ENCODE results near the gene CIB1. TPM values are rescaled to one million over a fixed set of nuclear protein-coding genes. Genes with fewer than 3 reads are reported as not detected.

CIB1 gene
- total and polyA plus RNA-seq, 2 of the 8 experiments (the other 6 are each of a cell fraction or from before 2014, with no cell fraction given) = 26.0 to 63.5 TPM

- TF ChIP-seq EP300 (IDR thresholded peaks at IDR 0.05; ENCODE audit: borderline replicate concordance in 1 of 2, low read depth in 2 of 2, low read length in 2 of 2) (no peak), SP1 (IDR thresholded peaks at IDR 0.05; ENCODE audit: low read depth, low read length) (peak; percentile 55; the same call in 1 of the 2 replicates), TBP (IDR thresholded peaks at IDR 0.05; ENCODE audit: low read depth, low read length) (no peak), KDM1A (IDR thresholded peaks at IDR 0.05; ENCODE audit: borderline replicate concordance, low read length) (0 out of 2 replicates have a peak, but pooled peaks have one; percentile 82), BCL11A (IDR thresholded peaks at IDR 0.05; ENCODE audit: low read depth in 2 of 2, low read length in 2 of 2) (no peak), SIX5 (IDR thresholded peaks at IDR 0.05; ENCODE audit: low read depth, low read length) (no peak), POU5F1 (IDR thresholded peaks at IDR 0.05; ENCODE audit: low read depth, low read length) (no peak), TCF12 (IDR thresholded peaks at IDR 0.05; ENCODE audit: low read depth, low read length) (no peak), CHD1 (IDR thresholded peaks at IDR 0.05; ENCODE audit: low read depth, low read length) (no peak), PHF8 (conservative IDR thresholded peaks at IDR 0.05; ENCODE audit: low read depth, low read length) (no peak), RXRA (IDR thresholded peaks at IDR 0.05; ENCODE audit: insufficient read depth, low read depth, low read length) (no peak), CEBPB (IDR thresholded peaks at IDR 0.05; ENCODE audit: low read depth, low read length) (no peak), SAP30 (IDR thresholded peaks at IDR 0.05; ENCODE audit: insufficient read depth, insufficient replicate concordance, low read length) (peak; percentile 28), CREB1 (IDR thresholded peaks at IDR 0.05) (no peak), KDM5A (IDR thresholded peaks at IDR 0.05; ENCODE audit: low read length) (no peak), FOSL1 (IDR thresholded peaks at IDR 0.05; ENCODE audit: insufficient read depth, low read depth, low read length) (no peak), POLR2A (IDR thresholded peaks at IDR 0.05; ENCODE audit: control extremely low read depth in 1 of 2, low read depth in 2 of 2, low read length in 2 of 2) (no peak), GABPA (IDR thresholded peaks at IDR 0.05; ENCODE audit: borderline replicate concordance, insufficient read depth, low read length) (no peak), TEAD4 (IDR thresholded peaks at IDR 0.05; ENCODE audit: low read depth, low read length) (no peak), NRF1 (IDR thresholded peaks at IDR 0.05; ENCODE audit: low read depth, low read length) (no peak), HDAC2 (IDR thresholded peaks at IDR 0.05; ENCODE audit: borderline replicate concordance in 1 of 2, low read depth in 2 of 2, low read length in 2 of 2) (peak; percentile 40 to 89; a peak in 1 of 4 replicates), TAF7 (optimal IDR thresholded peaks at IDR 0.05; ENCODE audit: borderline replicate concordance, low read depth, low read length) (no peak), BACH1 (IDR thresholded peaks at IDR 0.05; ENCODE audit: low read length) (no peak), GTF2F1 (IDR thresholded peaks at IDR 0.05; ENCODE audit: borderline replicate concordance, low read depth, low read length) (no peak), YY1 (IDR thresholded peaks at IDR 0.05; ENCODE audit: low read depth, low read length) (no peak), CBX8 (IDR thresholded peaks at IDR 0.05; ENCODE audit: borderline replicate concordance, low read depth, low read length) (no peak), ZNF274 (IDR thresholded peaks at IDR 0.05; ENCODE audit: borderline replicate concordance, extremely low read depth, low read length) (no peak)
Observed at GRCh38 chr15:90249203-90249863, 15.6 kb upstream of the CIB1 start, which contains the start of gene TTLL13 (continued).
